Peyer's patch (tissue), 4 donors: ENCODE results near the gene TM4SF18.

ENCODE experiments used
- POLR2A ChIP-seq, 2 donors: fragments of 450-650 bp; IDR thresholded peaks; one replicate each; pipeline ENCODE4 v1.5.1; 2017; ENCODE audit warnings: antibody characterized with exemption in 2 of 2, mild to moderate bottlenecking in 2 of 2, moderate library complexity in 2 of 2
- TF ChIP-seq, protein P1 (sequence below), 6 experiments: fragments of 450-650 bp in 4 of 6; fragments of 200-600 bp in 2 of 6; sonication (generic) in 1 of 6; IDR thresholded peaks; one replicate each; pipeline ENCODE4 v1.5.1; 2017 to 2019; ENCODE audit warnings: antibody characterized with exemption in 6 of 6, mild to moderate bottlenecking in 3 of 6, moderate library complexity in 1 of 6

DNA sequence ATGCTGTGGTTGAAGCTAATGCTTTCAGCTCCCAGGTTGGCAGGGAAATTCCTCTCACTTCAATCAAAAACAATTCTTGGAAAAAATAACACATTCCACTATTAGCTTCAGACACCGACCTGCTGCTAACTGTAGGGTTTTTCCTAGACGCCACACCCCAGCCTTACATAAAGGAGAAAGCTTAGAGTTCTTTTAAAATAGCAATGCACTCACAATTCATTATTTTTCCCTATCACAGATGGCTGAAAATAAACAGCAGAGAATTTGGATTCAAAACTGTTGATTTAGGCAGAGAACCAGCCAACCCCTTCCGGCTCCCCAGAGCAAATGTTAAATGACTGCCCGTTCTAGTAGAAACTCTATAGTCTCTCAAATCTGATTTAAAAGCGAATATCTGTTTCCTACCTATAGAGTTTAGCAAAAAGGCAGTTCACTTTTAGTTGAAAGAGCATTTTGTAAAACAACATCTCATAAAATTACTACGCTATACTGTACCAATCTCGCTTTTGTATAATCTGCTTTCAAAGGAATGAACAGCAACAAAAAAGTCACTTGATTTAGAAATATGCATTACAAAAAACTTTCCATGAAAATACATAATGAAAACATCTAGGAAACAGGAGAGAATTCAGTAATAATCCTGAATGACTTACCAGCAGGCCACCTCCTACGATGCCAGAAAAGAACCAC, 43.4 kb upstream of the TM4SF18 start:
- TF ChIP-seq, protein P1, sequence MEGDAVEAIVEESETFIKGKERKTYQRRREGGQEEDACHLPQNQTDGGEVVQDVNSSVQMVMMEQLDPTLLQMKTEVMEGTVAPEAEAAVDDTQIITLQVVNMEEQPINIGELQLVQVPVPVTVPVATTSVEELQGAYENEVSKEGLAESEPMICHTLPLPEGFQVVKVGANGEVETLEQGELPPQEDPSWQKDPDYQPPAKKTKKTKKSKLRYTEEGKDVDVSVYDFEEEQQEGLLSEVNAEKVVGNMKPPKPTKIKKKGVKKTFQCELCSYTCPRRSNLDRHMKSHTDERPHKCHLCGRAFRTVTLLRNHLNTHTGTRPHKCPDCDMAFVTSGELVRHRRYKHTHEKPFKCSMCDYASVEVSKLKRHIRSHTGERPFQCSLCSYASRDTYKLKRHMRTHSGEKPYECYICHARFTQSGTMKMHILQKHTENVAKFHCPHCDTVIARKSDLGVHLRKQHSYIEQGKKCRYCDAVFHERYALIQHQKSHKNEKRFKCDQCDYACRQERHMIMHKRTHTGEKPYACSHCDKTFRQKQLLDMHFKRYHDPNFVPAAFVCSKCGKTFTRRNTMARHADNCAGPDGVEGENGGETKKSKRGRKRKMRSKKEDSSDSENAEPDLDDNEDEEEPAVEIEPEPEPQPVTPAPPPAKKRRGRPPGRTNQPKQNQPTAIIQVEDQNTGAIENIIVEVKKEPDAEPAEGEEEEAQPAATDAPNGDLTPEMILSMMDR (IDR thresholded peaks at IDR 0.05), result no peak
- TF ChIP-seq POLR2A (IDR thresholded peaks at IDR 0.05), result no peak
